Uterus (tissue), 4 donors: ENCODE measurements around the gene ZNF761. TPM values are rescaled to one million over a fixed set of nuclear protein-coding genes. Genes with fewer than 3 reads are reported as not detected.
A peak's percentile ranks its signal among the peaks of the same experiment; 100 is the strongest.
"Not testable (repeated sequence)": the region's sequence is repeated elsewhere in the genome, so short reads cannot be mapped to it uniquely, and the experiment has no call there.

ENCODE experiments used
- DNase-seq, 2 donors: peaks; one replicate each; pipeline ENCODE4 v3.0.0-alpha.2; 2019 to 2020
- H3K27ac ChIP-seq, 2 donors: fragments of 200-600 bp; sonication (generic); 1 replicate in 1 of 2; 2 replicates in 1 of 2; pipeline ENCODE4 v1.5.1; 2016 to 2018
- H3K27me3 ChIP-seq, 2 donors: fragments of 200-600 bp; sonication (generic); one replicate each; pipeline ENCODE4 v1.5.1; 2018 to 2019; ENCODE audit warnings: control low read depth in 1 of 2
- H3K36me3 ChIP-seq, 2 donors: fragments of 200-600 bp; sonication (generic); one replicate each; pipeline ENCODE4 v1.5.1; 2019; ENCODE audit warnings: control low read depth in 1 of 2
- H3K4me1 ChIP-seq, 2 donors: fragments of 200-600 bp; sonication (generic); one replicate each; pipeline ENCODE4 v1.5.1; 2018 to 2019; ENCODE audit warnings: control low read depth in 1 of 2
- H3K4me3 ChIP-seq, 2 donors: fragments of 200-600 bp; sonication (generic); 1 replicate in 1 of 2; 2 replicates in 1 of 2; pipeline ENCODE4 v1.5.1; 2018 to 2019; ENCODE audit warnings: mild to moderate bottlenecking in 1 of 2
- H3K9me3 ChIP-seq, 2 donors: fragments of 200-600 bp; sonication (generic); one replicate each; pipeline ENCODE4 v1.5.1; 2019; ENCODE audit warnings: control low read depth in 1 of 2
- CTCF ChIP-seq, 4 experiments: fragments of 200-600 bp in 2 of 4; fragments of 450-650 bp in 2 of 4; sonication (generic) in 2 of 4; IDR thresholded peaks; one replicate each; pipeline ENCODE4 v1.5.1; 2016 to 2019; ENCODE audit warnings: antibody characterized with exemption in 4 of 4, mild to moderate bottlenecking in 2 of 4, moderate library complexity in 1 of 4
- POLR2A ChIP-seq, 2 donors: fragments of 450-650 bp; IDR thresholded peaks; one replicate each; pipeline ENCODE4 v1.6.1; 2016; ENCODE audit warnings: antibody characterized with exemption in 2 of 2, mild to moderate bottlenecking in 1 of 2, moderate library complexity in 1 of 2
- intact Hi-C: fragments of 100-400 bp; cut with DNase I; formaldehyde crosslinking; loops from one replicate; pipeline ENCODE4 v1.15.1; 2023; ENCODE audit warnings: low total_unique reads
- total RNA-seq, 4 donors: library from RNA; depleted of rRNA in 3 of 4; stranded (reverse); fragments of >200 nt in 3 of 4; gene quantifications; one replicate each; pipeline versions ENCODE4 v1.1.0 to v1.2.4, GENCODE V29; 2014 to 2023
- donor health status: DM: yes; HTN: yes; CAD: no.

ZNF761 gene
- total RNA-seq, 4 donors from 2014 or later: 4.6 to 16.3 (median 8.8) TPM

DNA sequence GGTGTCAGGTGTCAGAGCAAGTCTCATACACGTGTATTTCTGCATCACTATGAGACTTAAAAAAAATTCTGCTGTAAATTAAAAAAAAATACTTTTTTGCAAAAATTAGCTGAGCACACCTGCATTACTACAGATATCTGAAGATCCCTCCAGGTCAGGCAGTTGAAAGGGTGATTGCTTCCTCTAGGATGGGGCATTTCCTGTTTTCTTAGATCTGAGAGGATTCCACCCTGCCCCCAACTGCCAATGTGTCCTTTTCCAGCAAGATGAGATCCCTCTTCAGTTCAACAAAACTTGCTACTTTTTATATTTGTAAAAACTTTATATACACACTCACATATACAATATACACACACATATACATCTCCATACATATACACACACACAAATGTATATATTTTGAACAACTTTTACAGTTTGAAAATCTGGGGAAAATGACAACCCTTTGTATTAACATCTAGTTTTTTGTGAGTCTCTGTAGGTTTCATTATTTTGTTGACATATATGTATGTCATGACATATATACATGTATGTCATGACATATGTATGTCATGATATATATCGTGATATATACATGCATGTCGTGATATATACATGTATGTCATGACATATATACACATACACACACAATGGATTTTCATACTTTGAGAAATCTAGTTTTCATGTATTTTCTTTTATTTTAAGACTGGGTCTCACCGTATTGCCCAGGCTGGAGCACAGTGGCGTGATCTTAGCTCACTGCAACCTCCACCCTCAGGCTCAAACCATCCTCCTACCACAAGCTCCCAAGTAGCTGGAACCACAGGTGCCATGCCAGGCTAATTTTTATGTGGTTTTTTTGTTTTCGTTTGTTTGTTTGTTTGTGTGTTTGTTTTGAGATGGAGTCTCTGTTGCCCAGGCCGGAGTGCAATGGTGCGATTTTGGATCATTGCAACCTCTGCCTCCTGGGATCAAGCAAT, 53.5 kb downstream of the ZNF761 start:
- Histone ChIP-seq H3K4me3 (no peak overlapping the region), H3K4me1 (no peaks in the 10 kb centered on the region), H3K9me3 (peaks cover 0 to 8% of the 10 kb centered on the region in 2 donors), H3K27ac (no peak overlapping the region), H3K27me3 (no peaks in the 10 kb centered on the region), H3K36me3 (no peaks in the 10 kb centered on the region)
- intact Hi-C loops: no loop called here
- TF ChIP-seq CTCF (IDR thresholded peaks at IDR 0.05): no peak
- TF ChIP-seq POLR2A (IDR thresholded peaks at IDR 0.05): no peak
- DNase-seq: no peak

- H3K36me3 ChIP-seq: no peaks in the 10 kb centered on the region
- TF ChIP-seq CTCF (IDR thresholded peaks at IDR 0.05) (no peak), POLR2A (IDR thresholded peaks at IDR 0.05) (no peak)
- H3K27ac ChIP-seq: no peak overlapping the region
- no peaks in the 10 kb centered on the region for H3K27me3 ChIP-seq
- H3K4me1 ChIP-seq: no peaks in the 10 kb centered on the region
- peaks cover 0 to 9% of the 10 kb centered on the region in 2 donors for H3K9me3 ChIP-seq
- intact Hi-C loops: no loop called here
- DNase-seq: no peak
- no peak overlapping the region for H3K4me3 ChIP-seq
These were observed 60.4 kb downstream of the ZNF761 start for GRCh38 chr19:53492153-53492552.

GRCh38 chr19:53497311-53498023, 65.7 kb downstream of the ZNF761 start:
- H3K9me3 ChIP-seq, DNase-seq, H3K27ac ChIP-seq, H3K4me1 ChIP-seq, H3K4me3 ChIP-seq, intact Hi-C loops, H3K36me3 ChIP-seq, H3K27me3 ChIP-seq: not testable (repeated sequence)

DNA sequence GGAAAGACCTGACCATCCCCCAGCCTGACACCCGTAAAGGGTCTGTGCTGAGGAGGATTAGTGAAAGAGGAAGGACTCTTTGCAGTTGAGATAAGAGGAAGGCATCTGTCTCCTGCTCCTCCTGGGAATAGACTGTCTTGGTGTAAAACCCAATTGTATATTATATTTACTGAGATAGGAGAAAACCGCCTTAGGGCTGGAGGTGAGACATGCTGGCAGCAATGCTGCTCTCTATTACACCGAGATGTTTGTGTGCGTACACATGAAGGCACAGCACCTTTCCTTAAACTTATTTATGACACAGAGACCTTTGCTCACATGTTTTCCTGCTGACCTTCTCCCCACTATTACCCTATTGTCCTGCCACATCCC, 66.2 kb downstream of the ZNF761 start:
- H3K4me3 ChIP-seq, DNase-seq, H3K4me1 ChIP-seq, H3K36me3 ChIP-seq, intact Hi-C loops, H3K27ac ChIP-seq, H3K9me3 ChIP-seq, H3K27me3 ChIP-seq: not testable (repeated sequence)

- DNase-seq, H3K4me1 ChIP-seq, H3K9me3 ChIP-seq, H3K36me3 ChIP-seq, intact Hi-C loops, H3K4me3 ChIP-seq, H3K27me3 ChIP-seq: not testable (repeated sequence)
- peak overlapping the region in 1 of 2 donors; percentile 42 for H3K27ac ChIP-seq
These were observed 71.4 kb downstream of the ZNF761 start for GRCh38 chr19:53503151-53503550.

GRCh38 chr19:53503671-53504364, 72.0 kb downstream of the ZNF761 start:
- H3K4me3 ChIP-seq, intact Hi-C loops: not testable (repeated sequence)

More at GRCh38 chr19:53503671-53504364, 72.0 kb downstream of the ZNF761 start:
- TF ChIP-seq CTCF (IDR thresholded peaks at IDR 0.05): peak in 1 of 4 experiments; percentile 9
- H3K36me3 ChIP-seq, H3K27me3 ChIP-seq, H3K4me1 ChIP-seq, H3K9me3 ChIP-seq, H3K27ac ChIP-seq: not testable (repeated sequence)
- peak in 1 of 2 donors; percentile 28 for DNase-seq
